ENCODE measurements around the gene HACD4.
"Not testable (repeated sequence)": the region's sequence is repeated elsewhere in the genome, so short reads cannot be mapped to it uniquely, and the experiment has no call there.

Gene HACD4

GRCh38 chr9:21016701-21017491 lies 14.5 kb downstream of the HACD4 start:
- no peak for DNase-seq (ENCODE audit: low read depth)

- no peak for DNase-seq (ENCODE audit: low read depth)
Observed at GRCh38 chr9:21015995-21016394, 15.4 kb downstream of the HACD4 start.

GRCh38 chr9:21015129-21015815 lies 16.2 kb downstream of the HACD4 start:
- DNase-seq (ENCODE audit: low read depth), result no peak

- DNase-seq (ENCODE audit: low read depth), result no peak
Observed at GRCh38 chr9:21002040-21002439, 29.4 kb downstream of the HACD4 start.

GRCh38 chr9:21001581-21001980 lies 29.9 kb downstream of the HACD4 start:
- no peak for DNase-seq (ENCODE audit: low read depth)

- DNase-seq (ENCODE audit: low read depth), result no peak
Observed at GRCh38 chr9:20997503-20998076, 33.9 kb downstream of the HACD4 start.

- DNase-seq (ENCODE audit: low read depth), result no peak
Observed at GRCh38 chr9:20996809-20997208, 34.6 kb downstream of the HACD4 start.

- DNase-seq (ENCODE audit: low read depth), result no peak
Observed at GRCh38 chr9:20995616-20996015, 35.8 kb downstream of the HACD4 start.

GRCh38 chr9:20994486-20994885 lies 37.0 kb downstream of the HACD4 start:
- DNase-seq (ENCODE audit: low read depth), result no peak

- DNase-seq (ENCODE audit: low read depth), result no peak
Observed at GRCh38 chr9:20990867-20991266, 40.6 kb downstream of the HACD4 start.

GRCh38 chr9:20989923-20990341 lies 41.5 kb downstream of the HACD4 start:
- no peak for DNase-seq (ENCODE audit: low read depth)

- DNase-seq (ENCODE audit: low read depth), result no peak
Observed at GRCh38 chr9:20988671-20989315, 42.6 kb downstream of the HACD4 start.

GRCh38 chr9:20988061-20988460 lies 43.4 kb downstream of the HACD4 start:
- no peak for DNase-seq (ENCODE audit: low read depth)

- no peak for DNase-seq (ENCODE audit: low read depth)
Observed at GRCh38 chr9:20987521-20987920, 43.9 kb downstream of the HACD4 start.

- DNase-seq (ENCODE audit: low read depth), result no peak
Observed at GRCh38 chr9:20985851-20986600, 45.4 kb downstream of the HACD4 start.

GRCh38 chr9:20984506-20984905 lies 46.9 kb downstream of the HACD4 start:
- DNase-seq (ENCODE audit: low read depth), result no peak

GRCh38 chr9:20981486-20981885 lies 50.0 kb downstream of the HACD4 start:
- no peak for DNase-seq (ENCODE audit: low read depth)

- no peak for DNase-seq (ENCODE audit: low read depth)
Observed at GRCh38 chr9:20980832-20981455, 50.5 kb downstream of the HACD4 start.

- DNase-seq (ENCODE audit: low read depth), result no peak
Observed at GRCh38 chr9:20978249-20978648, 53.2 kb downstream of the HACD4 start.

- DNase-seq (ENCODE audit: low read depth), result not testable (repeated sequence)
Observed at GRCh38 chr9:20974191-20974938, 57.1 kb downstream of the HACD4 start.

Data from activated T-cell treated with anti-CD3 and anti-CD28 coated beads for 24 hours (primary cell).